C4-2B (cell line): ENCODE measurements around the gene CAMK2G.

Source experiments
- CTCF ChIP-seq: fragments of 450-650 bp; conservative IDR thresholded peaks from 2 replicates; pipeline ENCODE4 v1.5.1; 2017; ENCODE audit warnings: mild to moderate bottlenecking
- ZFX ChIP-seq: fragments of 450-650 bp; IDR thresholded peaks from 2 replicates; pipeline ENCODE4 v1.6.1; 2017

DNA sequence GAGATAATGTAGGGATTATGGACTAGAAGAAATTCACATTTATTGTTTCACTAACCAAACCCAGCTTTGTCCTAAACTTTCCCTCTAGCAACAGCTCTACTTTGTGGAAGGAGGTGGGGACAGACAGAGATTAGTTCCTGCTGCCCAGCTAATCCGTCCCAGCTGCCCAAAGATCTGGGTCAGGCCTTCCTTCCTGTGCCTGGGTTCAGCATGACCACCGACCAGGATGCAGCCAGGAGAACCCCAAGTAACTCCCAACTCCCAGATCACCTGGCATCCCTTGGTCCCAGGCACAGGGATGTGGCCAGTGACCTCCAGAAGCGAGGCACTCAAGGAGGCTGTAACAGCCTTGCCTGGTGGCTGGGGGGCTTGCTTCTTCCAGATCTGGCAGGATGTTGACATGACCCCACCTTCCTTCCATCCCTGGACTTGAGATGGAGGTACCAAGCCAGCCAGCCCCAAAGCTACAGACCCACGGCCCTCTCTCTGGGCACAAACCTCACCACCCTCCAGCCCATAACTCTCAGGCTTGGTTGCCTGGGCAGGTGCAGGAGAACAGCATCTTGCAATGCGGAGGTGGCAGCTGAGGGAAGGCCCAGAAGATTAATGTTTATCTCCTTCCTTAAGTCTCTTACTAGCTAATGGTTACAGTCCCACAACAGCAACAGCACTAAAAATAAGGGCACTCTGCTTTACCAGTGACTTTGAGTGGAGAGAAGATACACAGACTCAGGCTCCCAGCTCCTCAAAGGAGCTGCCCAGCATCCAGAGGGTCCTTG lies 11.1 kb downstream of the CAMK2G start:
- TF ChIP-seq CTCF = no peak
- no peak for TF ChIP-seq ZFX
